Measurements from ENCODE around the gene MED26. TPM values are rescaled to one million over a fixed set of nuclear protein-coding genes. Genes with fewer than 3 reads are reported as not detected.

Gene MED26
- total and polyA plus RNA-seq, 9 of the 15 experiments (the other 6 are each of a cell fraction or from before 2014, with no cell fraction given), result 0.71 to 15.1 (median 6.2) TPM

- TF ChIP-seq, protein P1, sequence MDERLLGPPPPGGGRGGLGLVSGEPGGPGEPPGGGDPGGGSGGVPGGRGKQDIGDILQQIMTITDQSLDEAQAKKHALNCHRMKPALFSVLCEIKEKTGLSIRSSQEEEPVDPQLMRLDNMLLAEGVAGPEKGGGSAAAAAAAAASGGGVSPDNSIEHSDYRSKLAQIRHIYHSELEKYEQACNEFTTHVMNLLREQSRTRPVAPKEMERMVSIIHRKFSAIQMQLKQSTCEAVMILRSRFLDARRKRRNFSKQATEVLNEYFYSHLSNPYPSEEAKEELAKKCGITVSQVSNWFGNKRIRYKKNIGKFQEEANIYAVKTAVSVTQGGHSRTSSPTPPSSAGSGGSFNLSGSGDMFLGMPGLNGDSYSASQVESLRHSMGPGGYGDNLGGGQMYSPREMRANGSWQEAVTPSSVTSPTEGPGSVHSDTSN (CRISPR knock-in tag; IDR thresholded peaks at IDR 0.05; ENCODE audit: low read depth), result no peak
- TF ChIP-seq, protein P1 (tag; conservative IDR thresholded peaks at IDR 0.05; ENCODE audit: low read depth), result no peak; the same call in 1 of the 2 replicates
- TF ChIP-seq PTTG1 (tag; IDR thresholded peaks at IDR 0.05; ENCODE audit: low read depth) (no peak), BRCA1 (IDR thresholded peaks at IDR 0.05) (no peak), BRCA1 (CRISPR knock-in tag; IDR thresholded peaks at IDR 0.05) (no peak), PHF21A (IDR thresholded peaks at IDR 0.05; ENCODE audit: borderline replicate concordance, low read depth) (peak; percentile 58; the same call in 1 of the 2 replicates), ILK (tag; IDR thresholded peaks at IDR 0.05; ENCODE audit: borderline replicate concordance, low read depth) (no peak), SIN3A (IDR thresholded peaks at IDR 0.05; ENCODE audit: borderline replicate concordance in 2 of 2, control insufficient read depth in 1 of 2, low read depth in 2 of 2, low read length in 2 of 2) (peak in 1 of 2 experiments; percentile 19; a peak in 1 of 4 replicates), ZKSCAN1 (IDR thresholded peaks at IDR 0.05; ENCODE audit: low read depth, low read length) (no peak), SAP30 (IDR thresholded peaks at IDR 0.05; ENCODE audit: borderline replicate concordance, insufficient read depth, low read depth, low read length, poor library complexity, severe bottlenecking) (peak; percentile 38), PCBP2 (IDR thresholded peaks at IDR 0.05; ENCODE audit: low read depth, low read length, poor library complexity, severe bottlenecking) (no peak), MEF2D (tag; conservative IDR thresholded peaks at IDR 0.05; ENCODE audit: low read depth) (no peak), TSC22D4 (tag; IDR thresholded peaks at IDR 0.05) (no peak), TFAP4 (CRISPR knock-in tag; IDR thresholded peaks at IDR 0.05; ENCODE audit: borderline replicate concordance) (peak; percentile 30; the same call in 1 of the 2 replicates), ZNF3 (CRISPR knock-in tag; IDR thresholded peaks at IDR 0.05) (no peak), POLR2AphosphoS5 (IDR thresholded peaks at IDR 0.05; ENCODE audit: control insufficient read depth, insufficient read depth, low read depth, low read length) (peak; percentile 5; the same call in 1 of the 2 replicates), ZNF224 (CRISPR knock-in tag; IDR thresholded peaks at IDR 0.05) (no peak)
- TF ChIP-seq, protein P2, sequence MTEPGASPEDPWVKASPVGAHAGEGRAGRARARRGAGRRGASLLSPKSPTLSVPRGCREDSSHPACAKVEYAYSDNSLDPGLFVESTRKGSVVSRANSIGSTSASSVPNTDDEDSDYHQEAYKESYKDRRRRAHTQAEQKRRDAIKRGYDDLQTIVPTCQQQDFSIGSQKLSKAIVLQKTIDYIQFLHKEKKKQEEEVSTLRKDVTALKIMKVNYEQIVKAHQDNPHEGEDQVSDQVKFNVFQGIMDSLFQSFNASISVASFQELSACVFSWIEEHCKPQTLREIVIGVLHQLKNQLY (CRISPR knock-in tag; conservative IDR thresholded peaks at IDR 0.05), result no peak
Measured at GRCh38 chr19:16628984-16629691, 1.1 kb upstream of the MED26 start (continued).

Data from K562 (cell line).